Measurements from ENCODE around the gene UBE2E3. TPM values are rescaled to one million over a fixed set of nuclear protein-coding genes. Genes with fewer than 3 reads are reported as not detected.

The UBE2E3 gene
- total RNA-seq, 3 donors from 2014 or later: 58.4 to 98.7 (median 77.0) TPM

GRCh38 chr2:180975585-180975984 lies 4.8 kb upstream of the UBE2E3 start:
- TF ChIP-seq CTCF (IDR thresholded peaks at IDR 0.05): no peak
- no peak for TF ChIP-seq POLR2A (IDR thresholded peaks at IDR 0.05)
- no peak for TF ChIP-seq POLR2AphosphoS5 (IDR thresholded peaks at IDR 0.05)
- Histone ChIP-seq H3K27ac (no peak overlapping the region), H3K36me3 (no peaks in the 10 kb centered on the region), H3K4me1 (no peaks in the 10 kb centered on the region), H3K9me3 (no peaks in the 10 kb centered on the region), H3K4me3 (no peak overlapping the region), H3K27me3 (no peaks in the 10 kb centered on the region)
- no peak for DNase-seq (ENCODE audit: low spot score in 2 of 2)
- intact Hi-C loops (cut with DNase I; ENCODE audit: low total_unique reads): no loop called here

DNA sequence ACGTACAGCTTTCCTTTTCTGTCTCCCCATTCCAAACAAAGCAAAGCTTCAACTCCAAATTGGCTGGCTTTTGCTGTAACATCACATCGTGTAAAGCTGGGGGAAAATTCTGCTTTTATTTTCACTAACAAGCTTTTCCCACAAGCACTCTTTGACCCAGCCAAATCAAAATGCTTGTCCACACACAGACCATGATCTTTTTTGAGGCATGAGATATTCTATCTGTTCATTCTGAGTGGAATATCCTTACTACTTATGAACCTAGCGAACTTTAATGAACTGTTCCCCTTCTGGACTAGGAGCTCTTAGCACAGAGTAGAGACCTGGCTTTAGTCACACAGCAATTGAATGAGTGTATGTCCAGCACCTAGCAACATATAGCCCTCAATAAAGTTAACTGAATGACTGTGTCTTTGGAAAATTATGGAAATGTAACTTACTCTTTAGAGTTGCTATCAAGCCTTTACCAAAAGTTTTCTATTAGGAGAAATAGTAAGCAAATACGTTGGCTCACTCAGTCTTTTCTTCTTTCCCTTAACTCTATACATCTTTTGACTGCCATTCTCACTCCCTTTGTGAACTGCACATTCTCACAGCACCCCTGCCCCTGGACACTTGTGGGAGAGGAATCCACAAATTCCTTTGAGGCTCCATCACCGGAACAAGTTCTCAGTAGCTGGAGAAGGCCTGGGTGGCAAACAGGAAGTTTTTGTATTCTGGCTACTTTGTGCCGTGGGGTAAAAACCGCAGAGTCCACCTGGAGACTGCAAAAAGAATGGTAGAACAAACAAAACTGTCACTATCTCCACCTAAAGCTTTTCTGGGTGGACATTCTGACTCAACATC lies 1.3 kb upstream of the UBE2E3 start:
- Histone ChIP-seq H3K27ac (peak overlapping the region; percentile 94 to 98), H3K27me3 (no peaks in the 10 kb centered on the region), H3K36me3 (no peaks in the 10 kb centered on the region), H3K4me3 (peak overlapping the region; percentile 63 to 93 (median 78)), H3K4me1 (peaks cover 0 to 10% of the 10 kb centered on the region in 2 donors), H3K9me3 (no peaks in the 10 kb centered on the region)
- intact Hi-C loops (cut with DNase I; ENCODE audit: low total_unique reads): no loop called here
- DNase-seq (ENCODE audit: low spot score in 2 of 2): no peak
- TF ChIP-seq POLR2AphosphoS5 (IDR thresholded peaks at IDR 0.05) (no peak), CTCF (IDR thresholded peaks at IDR 0.05) (no peak), POLR2A (IDR thresholded peaks at IDR 0.05) (no peak)

- H3K9me3 ChIP-seq: no peaks in the 10 kb centered on the region
- H3K4me3 ChIP-seq: peak overlapping the region; percentile 63 to 93 (median 78)
- no peak for TF ChIP-seq POLR2A (IDR thresholded peaks at IDR 0.05)
- H3K27ac ChIP-seq: peak overlapping the region; percentile 94 to 98
- DNase-seq (ENCODE audit: low spot score in 2 of 2): no peak
- H3K36me3 ChIP-seq: no peaks in the 10 kb centered on the region
- H3K27me3 ChIP-seq: no peaks in the 10 kb centered on the region
- intact Hi-C loops (cut with DNase I; ENCODE audit: low total_unique reads): no loop called here
- peaks cover 0 to 10% of the 10 kb centered on the region in 2 donors for H3K4me1 ChIP-seq
These were observed 678 bp upstream of the UBE2E3 start for GRCh38 chr2:180979749-180980105.

DNA sequence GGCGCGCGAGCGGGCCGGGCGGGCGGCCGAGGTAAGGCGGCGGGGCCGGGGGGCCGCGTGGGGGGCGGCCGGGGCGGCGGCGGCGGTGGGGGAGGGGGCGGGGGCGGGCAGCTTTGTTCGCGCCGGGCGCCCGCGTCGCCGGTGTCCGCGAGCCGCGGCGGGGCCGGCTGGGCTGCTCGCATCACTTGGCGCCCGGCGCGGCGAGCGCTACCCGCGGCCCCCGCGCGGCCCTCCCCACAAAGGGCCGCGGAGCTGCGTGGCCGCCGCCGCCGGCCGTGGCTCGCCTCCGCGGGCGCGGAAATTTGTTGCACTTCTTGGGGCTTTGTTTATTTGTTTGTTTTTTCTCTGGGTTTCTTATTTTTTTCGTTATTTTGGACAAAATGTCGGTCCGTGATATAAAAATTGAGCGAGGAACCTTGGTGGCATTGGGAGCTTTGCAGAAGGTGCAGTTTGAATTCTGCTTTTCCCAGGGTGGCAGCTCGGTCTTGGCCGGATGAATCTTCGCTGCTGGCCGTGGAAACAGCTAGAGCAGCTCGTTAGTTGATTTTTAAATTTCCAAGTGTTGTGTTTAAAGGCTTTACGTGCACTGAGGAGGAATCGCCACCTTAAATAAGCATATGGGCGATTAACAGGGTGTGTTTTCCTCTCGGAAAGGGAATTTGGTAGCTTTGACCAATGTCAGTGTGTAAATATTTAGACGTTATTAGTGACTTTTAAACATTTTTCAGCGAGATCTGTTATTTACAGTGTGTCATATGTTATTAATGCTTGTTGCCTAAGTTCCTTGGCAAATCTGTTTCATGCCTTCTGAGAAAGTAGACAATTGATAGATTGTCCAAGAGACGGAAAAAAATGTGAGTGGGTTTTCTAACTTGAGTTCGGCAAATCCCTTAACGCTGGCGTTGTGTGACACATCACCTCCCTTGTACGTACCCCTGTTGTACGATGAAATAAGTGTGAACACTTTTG lies 822 bp downstream of the UBE2E3 start:
- H3K4me3 ChIP-seq: peak overlapping the region; percentile 63 to 93 (median 78)
- no peak for DNase-seq (ENCODE audit: low spot score in 2 of 2)
- TF ChIP-seq POLR2AphosphoS5 (IDR thresholded peaks at IDR 0.05): no peak
- TF ChIP-seq CTCF (IDR thresholded peaks at IDR 0.05): no peak
- TF ChIP-seq POLR2A (IDR thresholded peaks at IDR 0.05): no peak
- H3K27ac ChIP-seq: peak overlapping the region; percentile 94 to 98
- H3K36me3 ChIP-seq: no peaks in the 10 kb centered on the region
- no peaks in the 10 kb centered on the region for H3K9me3 ChIP-seq
- H3K4me1 ChIP-seq: peaks cover 0 to 15% of the 10 kb centered on the region in 2 donors
- intact Hi-C loops (cut with DNase I; ENCODE audit: low total_unique reads): no loop called here
- no peaks in the 10 kb centered on the region for H3K27me3 ChIP-seq

GRCh38 chr2:180983468-180984242 lies 3.2 kb downstream of the UBE2E3 start:
- TF ChIP-seq CTCF (IDR thresholded peaks at IDR 0.05) (no peak), POLR2AphosphoS5 (IDR thresholded peaks at IDR 0.05) (no peak), POLR2A (IDR thresholded peaks at IDR 0.05) (no peak)
- no peaks in the 10 kb centered on the region for H3K36me3 ChIP-seq
- H3K4me1 ChIP-seq: peaks cover 0 to 15% of the 10 kb centered on the region in 2 donors
- no peaks in the 10 kb centered on the region for H3K9me3 ChIP-seq
- no peaks in the 10 kb centered on the region for H3K27me3 ChIP-seq
- no peak overlapping the region for H3K27ac ChIP-seq
- DNase-seq (ENCODE audit: low spot score in 2 of 2): no peak
- intact Hi-C loops (cut with DNase I; ENCODE audit: low total_unique reads): no loop called here
- H3K4me3 ChIP-seq: no peak overlapping the region
